Activated CD8-positive, alpha-beta T cell treated with anti-CD3 and anti-CD28 coated beads for 36 hours (primary cell): ENCODE results near the gene LTB. TPM values are rescaled to one million over a fixed set of nuclear protein-coding genes. Genes with fewer than 3 reads are reported as not detected.
"Not testable (repeated sequence)": the region's sequence is repeated elsewhere in the genome, so short reads cannot be mapped to it uniquely, and the experiment has no call there.

ENCODE experiments used
- ATAC-seq: fragments of 200-7000 bp; cut with Tn5 transposase; one replicate; pipeline ENCODE4 v1.10.0; 2021; ENCODE audit warnings: mild to moderate bottlenecking, moderate library complexity
- CTCF ChIA-PET: fragments of 350-600 bp; sonication (Branson Sonifier 250); formaldehyde crosslinking; loops from one replicate; lab custom pipeline; 2021; ENCODE audit warnings: antibody characterized with exemption; lab: Charles Lee
- POLR2A ChIA-PET: fragments of 350-600 bp; sonication (Branson Sonifier 250); formaldehyde crosslinking; loops from one replicate; lab custom pipeline; 2021; ENCODE audit warnings: antibody characterized with exemption; lab: Charles Lee
- DNase-seq: peaks from one replicate; pipeline ENCODE4 v3.0.0-alpha.2; 2020
- H3K27ac Mint-ChIP-seq: one replicate; pipeline ENCODE4 v1.8.0; 2021; ENCODE audit warnings: mild to moderate bottlenecking, mixed read lengths
- H3K27me3 Mint-ChIP-seq: one replicate; pipeline ENCODE4 v1.8.0; 2021; ENCODE audit warnings: mixed read lengths
- H3K36me3 Mint-ChIP-seq: one replicate; pipeline ENCODE4 v1.8.0; 2021; ENCODE audit warnings: low read depth, mixed read lengths
- H3K4me1 Mint-ChIP-seq: one replicate; pipeline ENCODE4 v1.8.0; 2021; ENCODE audit warnings: low read depth, mixed read lengths
- H3K4me3 Mint-ChIP-seq: one replicate; pipeline ENCODE4 v1.8.0; 2021; ENCODE audit warnings: mild to moderate bottlenecking, moderate library complexity, mixed read lengths
- H3K9me3 Mint-ChIP-seq: one replicate; pipeline ENCODE4 v1.8.0; 2021; ENCODE audit warnings: mixed read lengths
- CTCF ChIP-seq: fragments of 200-600 bp; IDR thresholded peaks from one replicate; pipeline ENCODE4 v1.8.0; 2022; ENCODE audit warnings: antibody characterized with exemption, mild to moderate bottlenecking
- intact Hi-C: fragments of 100-400 bp; cut with micrococcal nuclease; formaldehyde crosslinking; loops from one replicate; pipeline ENCODE4 v1.10.0; 2022
- total RNA-seq, 2 experiments: library from RNA; stranded (reverse); gene quantifications; one replicate each; pipeline ENCODE4 v1.2.3, GENCODE V29; 2021

Gene LTB
- total RNA-seq, 2 experiments from 2014 or later: 368 to 375 TPM

GRCh38 chr6:31558318-31558625 is 24.0 kb downstream of the LTB start:
- Mint-ChIP-seq H3K4me3 (peak overlapping the region; percentile 56), H3K27ac (peak overlapping the region; percentile 90), H3K36me3 (peaks cover 41% of the 10 kb centered on the region), H3K9me3 (no peaks in the 10 kb centered on the region), H3K27me3 (no peaks in the 10 kb centered on the region), H3K4me1 (peaks cover 76% of the 10 kb centered on the region)
- no peak for DNase-seq
- ChIA-PET CTCF (interaction anchor here (1.5 to 56.2 kb wide), 3 partner anchors 11 to 34 kb away, joined by 7 to 2542 read pairs (median 45); partner anchors contain the start of genes ATP6V1G2, LST1, LTA and LTB), POLR2A (interaction anchor here (1.1 to 35.7 kb wide), 5 partner anchors 8 to 61 kb away, joined by 4 to 1181 read pairs (median 6); partner anchors contain the start of genes LST1, LTA, LTB and MICB)
- ATAC-seq: no peak
- intact Hi-C loops: loop anchor here (2.0 kb wide), 1 partner anchor 17 kb away; the partner anchor contains the start of gene TNF
- no peak for TF ChIP-seq CTCF

- ChIA-PET CTCF (interaction anchor here (6.5 to 56.2 kb wide), 2 partner anchors 12 to 34 kb away, joined by 45 to 2542 read pairs; partner anchors contain the start of genes LST1, LTA, LTB and NCR3), POLR2A (interaction anchor here (1.3 to 35.7 kb wide), 3 partner anchors 8 to 60 kb away, joined by 4 to 1181 read pairs (median 18); partner anchors contain the start of genes LST1, LTA, LTB and NCR3)
- Mint-ChIP-seq H3K27ac (peak overlapping the region; percentile 90), H3K4me1 (peaks cover 73% of the 10 kb centered on the region), H3K27me3 (no peaks in the 10 kb centered on the region), H3K36me3 (peaks cover 39% of the 10 kb centered on the region), H3K4me3 (peak overlapping the region; percentile 56), H3K9me3 (no peaks in the 10 kb centered on the region)
- ATAC-seq (no peak), DNase-seq (no peak)
- no peak for TF ChIP-seq CTCF
- intact Hi-C loops: loop anchor here (2.0 kb wide), 1 partner anchor 17 kb away; the partner anchor contains the start of gene TNF
Measured at GRCh38 chr6:31557443-31558317, 24.5 kb downstream of the LTB start.

GRCh38 chr6:31556307-31556706 is 25.9 kb downstream of the LTB start:
- Mint-ChIP-seq H3K4me3 (no peak overlapping the region), H3K27ac (peak overlapping the region; percentile 13), H3K4me1 (peaks cover 67% of the 10 kb centered on the region), H3K9me3 (no peaks in the 10 kb centered on the region), H3K27me3 (no peaks in the 10 kb centered on the region), H3K36me3 (peaks cover 35% of the 10 kb centered on the region)
- TF ChIP-seq CTCF: no peak
- POLR2A ChIA-PET: interaction anchor here (1.9 to 35.7 kb wide), 3 partner anchors 14 to 61 kb away, joined by 6 to 1181 read pairs (median 18); partner anchors contain the start of genes DDX39B, LST1, LTA and LTB
- intact Hi-C loops: no loop called here
- no peak for ATAC-seq
- DNase-seq: no peak
- CTCF ChIA-PET: interaction anchor here (1.1 to 56.2 kb wide), 3 partner anchors 10 to 36 kb away, joined by 3 to 2542 read pairs (median 45); partner anchors contain the start of genes ATP6V1G2, LST1, LTA and LTB

- ATAC-seq, H3K27me3 Mint-ChIP-seq, H3K9me3 Mint-ChIP-seq, intact Hi-C loops: not testable (repeated sequence)
- peak; percentile 77 for TF ChIP-seq CTCF
- ChIA-PET POLR2A (interaction anchor here (0.9 to 3.9 kb wide), 13 partner anchors 7 to 55 kb away, joined by 3 to 45 read pairs (median 6); partner anchors contain the start of genes LST1, LTB, NCR3 and TNF), CTCF (interaction anchor here (0.7 to 56.2 kb wide), 17 partner anchors 9 to 279 kb away, joined by 3 to 2542 read pairs (median 4); partner anchors contain the start of genes AIF1, C6orf47, DDX39B and LST1)
- Mint-ChIP-seq H3K4me1 (peaks cover 46% of the 10 kb centered on the region), H3K36me3 (peaks cover 24% of the 10 kb centered on the region), H3K4me3 (peak overlapping the region; percentile 40), H3K27ac (peak overlapping the region; percentile 79)
- DNase-seq: peak; percentile 81
Measured at GRCh38 chr6:31551371-31551770, 30.9 kb downstream of the LTB start.
